ENCODE data around the gene TNF.

- no peak for TF ChIP-seq SUZ12 (IDR thresholded peaks at IDR 0.05; ENCODE audit: extremely low read depth, insufficient read depth, insufficient read length)
- no peak for TF ChIP-seq ZNF274 (IDR thresholded peaks at IDR 0.05; ENCODE audit: low read depth, low read length)
- no peak for TF ChIP-seq YY1 (IDR thresholded peaks at IDR 0.05; ENCODE audit: insufficient read depth, insufficient read length)
Observed at GRCh38 chr6:31531771-31532643, 43.4 kb upstream of the TNF start.
